Measurements from ENCODE around the gene NTMT1. TPM values are rescaled to one million over a fixed set of nuclear protein-coding genes. Genes with fewer than 3 reads are reported as not detected.

NTMT1 gene
- total and polyA plus RNA-seq, 10 of the 15 experiments (the other 5 are each of a cell fraction or from before 2014, with no cell fraction given) = 12.8 to 85.4 (median 39.3) TPM

GRCh38 chr9:129635099-129636065 is 9.4 kb downstream of the NTMT1 start:
- ChIA-PET RAD21 (ENCODE audit: unreplicated experiment) (no interaction called here), SMC1A (ENCODE audit: uncharacterized antibody, unreplicated experiment) (no interaction called here), POLR2A (no interaction called here), CTCF (interaction anchor here (0.7 to 1.1 kb wide), 2 partner anchors 8 to 504 kb away, joined by 3 to 4 read pairs; no protein-coding TSS in a partner anchor)
- Histone ChIP-seq H3K79me2 (ENCODE audit: control insufficient read depth, insufficient read depth, low read length) (peaks cover 13% of the 10 kb centered on the region), H3K9ac (ENCODE audit: control insufficient read depth, insufficient read depth, low read length) (no peak overlapping the region), H2AFZ (ENCODE audit: control insufficient read depth, low read depth, low read length) (no peak overlapping the region), H3K27ac (ENCODE audit: control insufficient read depth, insufficient read depth) (no peak overlapping the region), H3K36me3 (ENCODE audit: control insufficient read depth in 2 of 2, insufficient read depth in 2 of 2, low read length in 1 of 2) (peaks cover 21 to 41% of the 10 kb centered on the region in 2 experiments; a peak in 3 of 4 replicates), H3K9me3 (replicated peaks; ENCODE audit: control insufficient read depth, insufficient read depth, low read length) (no peaks in the 10 kb centered on the region), H3K4me2 (ENCODE audit: control insufficient read depth, insufficient read depth) (no peak overlapping the region), H3K4me1 (ENCODE audit: control insufficient read depth, insufficient read depth, low read length) (0 out of 2 replicates have a peak, but pooled peaks cover 4% of the 10 kb centered on the region), H3K4me3 (no peak overlapping the region), H4K20me1 (ENCODE audit: control insufficient read depth, insufficient read depth) (no peaks in the 10 kb centered on the region; the same call in 1 of the 2 replicates), H3K27me3 (replicated peaks in 1 of 2; ENCODE audit: control insufficient read depth in 2 of 2, insufficient read depth in 2 of 2, low read length in 1 of 2) (no peaks in the 10 kb centered on the region)
- 96% methylated on average over 34 of the region's 34 CpGs for WGBS (ENCODE audit: insufficient coverage, insufficient replicate concordance, low lambda C conversion rate, missing lambda C conversion rate)
- FAIRE-seq (no peak), DNase-seq (ENCODE audit: low read depth, low spot score) (no peak), ATAC-seq (no peak)
- intact Hi-C loops (cut with micrococcal nuclease; ENCODE audit: unreplicated experiment) (no loop called here), in situ Hi-C loops (cut with MboI) (no loop called here)
- BruUV-seq (replicated peaks) = no TSS peak
- peak; percentile 3 for TF ChIP-seq USF1 (IDR thresholded peaks at IDR 0.05; ENCODE audit: borderline replicate concordance, extremely low read length, insufficient read depth, low read depth, low read length)
- TF ChIP-seq MEF2A (IDR thresholded peaks at IDR 0.05; ENCODE audit: insufficient read depth, low read depth, low read length) = no peak
- TF ChIP-seq, protein P1, sequence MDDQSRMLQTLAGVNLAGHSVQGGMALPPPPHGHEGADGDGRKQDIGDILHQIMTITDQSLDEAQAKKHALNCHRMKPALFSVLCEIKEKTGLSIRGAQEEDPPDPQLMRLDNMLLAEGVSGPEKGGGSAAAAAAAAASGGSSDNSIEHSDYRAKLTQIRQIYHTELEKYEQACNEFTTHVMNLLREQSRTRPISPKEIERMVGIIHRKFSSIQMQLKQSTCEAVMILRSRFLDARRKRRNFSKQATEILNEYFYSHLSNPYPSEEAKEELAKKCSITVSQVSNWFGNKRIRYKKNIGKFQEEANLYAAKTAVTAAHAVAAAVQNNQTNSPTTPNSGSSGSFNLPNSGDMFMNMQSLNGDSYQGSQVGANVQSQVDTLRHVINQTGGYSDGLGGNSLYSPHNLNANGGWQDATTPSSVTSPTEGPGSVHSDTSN (IDR thresholded peaks at IDR 0.05; ENCODE audit: insufficient replicate concordance, low read depth, low read length) = no peak
- TF ChIP-seq NFXL1 (IDR thresholded peaks at IDR 0.05; ENCODE audit: borderline replicate concordance) = no peak
- no peak for TF ChIP-seq ZBTB4 (CRISPR knock-in tag; IDR thresholded peaks at IDR 0.05)
- TF ChIP-seq FOS (IDR thresholded peaks at IDR 0.05; ENCODE audit: borderline replicate concordance, extremely low read depth, insufficient read length) = no peak
- no peak for TF ChIP-seq ZNF217 (IDR thresholded peaks at IDR 0.05)
- TF ChIP-seq SMC3 (IDR thresholded peaks at IDR 0.05; ENCODE audit: borderline replicate concordance, low read length) = no peak
- TF ChIP-seq NKRF (conservative IDR thresholded peaks at IDR 0.05) = no peak
- no peak for TF ChIP-seq ELK1 (IDR thresholded peaks at IDR 0.05; ENCODE audit: low read depth, low read length)
- TF ChIP-seq POLR2A (IDR thresholded peaks at IDR 0.05; ENCODE audit: low read depth, low read length) = peak; percentile 57
- TF ChIP-seq NR2C2 (IDR thresholded peaks at IDR 0.05; ENCODE audit: borderline replicate concordance, control insufficient read depth, insufficient read length, low read depth) = no peak

Measured in GM12878 (cell line).